Measurements from ENCODE around the gene PFKM.

Gene PFKM

GRCh38 chr12:48156652-48157017 lies 37.5 kb downstream of the PFKM start:
- DNase-seq (ENCODE audit: low read depth, low spot score): no peak

DNA sequence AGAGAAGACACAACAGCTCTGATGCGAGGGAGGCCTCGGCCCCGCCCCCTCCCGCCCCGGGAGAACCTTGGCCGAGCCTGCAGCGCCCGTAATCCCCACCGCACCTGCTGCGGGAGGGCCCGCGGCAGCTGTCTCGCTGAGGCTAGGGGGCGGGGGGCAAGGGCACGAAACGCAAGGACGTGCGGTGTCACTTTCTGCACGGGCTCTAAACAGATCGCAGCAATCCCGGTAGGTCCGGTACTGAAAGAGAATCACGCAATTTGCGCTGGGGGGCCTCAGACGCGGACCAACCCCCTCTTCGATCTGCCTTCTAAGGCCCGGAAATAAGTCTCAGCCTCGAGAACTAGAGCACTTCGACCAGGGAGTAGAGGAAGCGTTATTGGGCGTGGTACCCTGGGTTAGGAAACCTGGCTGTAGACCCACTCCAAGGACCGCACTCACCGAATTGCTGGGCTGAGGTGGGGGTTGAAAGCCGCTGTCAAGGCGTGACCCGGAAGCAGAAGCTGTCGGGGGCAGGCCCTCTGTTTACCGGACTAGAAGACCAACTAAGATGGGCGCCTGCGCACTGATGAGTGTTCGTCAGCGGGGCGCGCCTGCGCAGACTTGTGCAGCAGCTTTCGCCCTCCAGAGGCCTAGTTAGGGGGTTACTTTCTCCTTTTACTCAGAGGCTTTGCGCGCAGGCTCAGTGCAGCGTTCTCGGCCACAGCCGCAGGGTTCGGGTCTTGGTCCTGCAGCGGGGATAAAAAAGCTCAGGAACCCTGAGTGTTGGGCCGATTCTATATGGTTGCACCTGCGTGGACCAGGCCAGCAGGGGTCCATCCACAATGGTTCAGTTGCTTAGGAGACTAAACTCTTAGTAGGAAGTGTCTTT lies 38.1 kb downstream of the PFKM start, which contains the start of gene ASB8:
Gene ASB8 (minus strand): TSS at position 498 of the 871 bp plus-strand sequence. CDS start 4,019 bp downstream, outside the sequence.
- peak; percentile 96 for DNase-seq (ENCODE audit: low read depth, low spot score)

- DNase-seq (ENCODE audit: low read depth, low spot score): no peak
Measured at GRCh38 chr12:48157889-48158370, 38.8 kb downstream of the PFKM start.

- no peak for DNase-seq (ENCODE audit: low read depth, low spot score)
Measured at GRCh38 chr12:48160046-48160445, 40.9 kb downstream of the PFKM start.

DNA sequence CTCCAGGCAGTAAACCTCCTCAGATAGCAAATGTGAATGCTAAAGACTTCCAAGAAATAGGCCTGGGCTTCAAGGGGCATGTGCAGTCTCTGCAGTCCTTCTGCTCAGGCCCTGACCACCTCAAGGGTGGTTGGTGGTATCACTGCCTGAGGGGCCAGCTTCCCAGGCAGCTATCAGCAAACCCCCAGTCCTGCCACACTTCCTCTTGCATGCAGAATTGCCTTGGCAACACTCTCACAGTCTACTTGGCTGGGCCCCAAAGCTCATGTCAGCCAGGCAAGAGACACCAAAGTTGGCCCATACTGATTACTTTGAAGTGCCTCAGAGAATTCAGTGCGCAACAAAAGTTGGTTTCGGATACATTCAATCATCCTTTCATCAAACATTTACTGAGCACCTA lies 41.6 kb downstream of the PFKM start:
- DNase-seq (ENCODE audit: low read depth, low spot score): no peak

DNA sequence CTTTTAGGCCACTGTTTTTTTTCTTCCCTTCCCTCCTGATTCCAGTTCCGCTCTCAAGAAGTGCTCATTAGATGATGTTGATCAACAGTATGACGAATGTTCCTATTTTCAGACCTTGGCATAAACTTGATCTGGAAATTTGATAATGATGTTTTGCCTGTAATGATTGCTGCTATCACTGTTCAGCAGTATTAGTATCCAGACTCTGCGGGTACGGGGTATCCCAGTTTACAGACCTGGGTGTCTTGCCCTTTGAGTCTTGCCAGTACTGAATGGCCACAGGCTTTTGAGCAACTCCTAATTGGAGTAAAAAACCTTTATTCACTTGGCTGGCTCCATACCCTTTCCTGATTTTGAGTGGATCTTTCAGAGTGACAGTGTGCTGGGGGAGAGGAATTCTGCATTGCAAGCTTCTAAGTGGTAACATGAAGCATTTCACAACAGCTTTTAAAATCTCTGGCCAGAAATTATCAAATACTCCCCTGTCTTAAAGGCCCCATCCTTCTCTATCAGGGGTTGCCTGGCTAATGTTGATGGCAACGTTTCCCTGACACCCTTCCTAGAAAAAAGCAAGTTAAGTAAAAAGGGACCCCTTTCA lies 44.1 kb downstream of the PFKM start:
- DNase-seq (ENCODE audit: low read depth, low spot score): no peak

- DNase-seq (ENCODE audit: low read depth, low spot score): no peak
Measured at GRCh38 chr12:48164451-48164850, 45.3 kb downstream of the PFKM start.

DNA sequence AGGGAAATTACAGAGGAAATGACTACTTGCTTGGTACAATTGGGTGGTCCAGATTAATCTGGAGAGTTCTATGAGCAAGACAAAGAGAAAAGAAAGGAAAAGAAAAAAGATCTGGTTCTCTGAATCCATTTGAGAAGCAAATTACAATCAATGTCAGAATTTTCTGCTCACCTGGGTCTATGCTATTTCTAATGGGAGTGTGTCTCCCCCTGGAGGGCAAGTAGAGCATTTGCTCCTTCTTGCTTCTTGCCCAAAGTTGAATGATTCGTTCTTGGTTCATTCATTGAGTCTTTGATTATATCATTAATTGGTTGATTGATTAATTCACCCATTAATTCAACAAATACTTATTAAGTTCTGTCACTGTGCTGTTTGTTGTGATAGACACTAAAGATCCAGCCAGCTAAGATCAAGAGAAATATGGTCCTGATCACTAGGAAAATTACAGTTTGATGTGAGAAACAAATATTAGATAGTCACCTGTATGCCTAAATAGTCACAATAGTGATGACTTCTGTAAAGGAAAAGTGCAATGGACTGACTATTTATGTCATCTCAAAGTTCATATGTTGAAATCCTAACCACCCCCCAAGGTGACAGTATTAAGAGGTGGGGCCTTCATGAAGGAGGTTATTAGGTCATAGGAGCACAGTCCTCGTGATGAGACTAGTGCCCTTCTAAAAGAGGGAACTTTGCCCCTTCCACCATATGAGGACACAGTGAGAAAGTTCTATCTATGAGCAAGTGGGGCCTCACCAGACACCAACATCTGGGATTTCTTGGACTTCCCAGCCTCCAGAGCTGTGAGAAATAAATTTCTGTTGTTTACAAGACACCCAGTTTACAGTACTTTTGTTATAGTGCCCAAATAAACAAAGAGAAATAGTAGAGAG lies 46.2 kb downstream of the PFKM start:
- DNase-seq (ENCODE audit: low read depth, low spot score): peak; percentile 29

GRCh38 chr12:48169011-48169410 lies 49.8 kb downstream of the PFKM start:
- DNase-seq (ENCODE audit: low read depth, low spot score): no peak

GRCh38 chr12:48175613-48176416 lies 56.7 kb downstream of the PFKM start:
- no peak for DNase-seq (ENCODE audit: low read depth, low spot score)

DNA sequence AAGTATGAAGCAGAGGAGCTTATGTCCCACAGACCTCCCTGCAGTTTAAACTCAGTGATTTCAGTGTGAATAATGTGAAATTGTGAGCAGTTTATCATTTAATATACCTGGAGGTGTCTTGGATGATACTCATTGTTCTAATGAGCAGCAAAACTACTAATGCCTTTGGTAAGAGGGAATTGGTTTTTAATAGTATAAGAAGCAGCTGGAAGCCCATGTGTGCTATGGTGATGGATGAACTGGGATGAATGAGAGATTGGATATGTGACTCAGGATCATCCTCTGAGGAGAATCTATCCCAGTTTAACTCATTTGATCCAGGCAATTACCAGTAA lies 57.2 kb downstream of the PFKM start:
- no peak for DNase-seq (ENCODE audit: low read depth, low spot score)

DNA sequence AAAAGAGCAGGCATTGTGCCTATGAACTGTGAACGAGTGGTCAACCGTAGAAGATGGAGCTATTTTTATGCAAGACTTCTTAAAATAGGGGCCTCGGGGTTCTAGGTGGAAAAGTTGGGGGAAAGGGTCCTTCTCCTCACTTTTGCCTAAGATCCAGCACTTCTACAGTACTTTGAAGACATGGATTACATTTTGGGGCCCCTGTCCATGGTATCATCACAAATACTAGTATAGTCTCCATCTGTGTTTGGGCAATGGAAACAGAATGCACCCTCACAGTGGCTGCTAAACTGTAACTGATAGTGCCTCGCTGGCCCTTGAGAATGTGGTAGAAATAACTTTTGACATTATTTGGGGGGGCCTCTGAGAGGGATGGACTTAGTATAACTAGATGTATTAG lies 58.8 kb downstream of the PFKM start:
- no peak for DNase-seq (ENCODE audit: low read depth, low spot score)

- DNase-seq (ENCODE audit: low read depth, low spot score): no peak
Measured at GRCh38 chr12:48179466-48179865, 60.3 kb downstream of the PFKM start.

DNA sequence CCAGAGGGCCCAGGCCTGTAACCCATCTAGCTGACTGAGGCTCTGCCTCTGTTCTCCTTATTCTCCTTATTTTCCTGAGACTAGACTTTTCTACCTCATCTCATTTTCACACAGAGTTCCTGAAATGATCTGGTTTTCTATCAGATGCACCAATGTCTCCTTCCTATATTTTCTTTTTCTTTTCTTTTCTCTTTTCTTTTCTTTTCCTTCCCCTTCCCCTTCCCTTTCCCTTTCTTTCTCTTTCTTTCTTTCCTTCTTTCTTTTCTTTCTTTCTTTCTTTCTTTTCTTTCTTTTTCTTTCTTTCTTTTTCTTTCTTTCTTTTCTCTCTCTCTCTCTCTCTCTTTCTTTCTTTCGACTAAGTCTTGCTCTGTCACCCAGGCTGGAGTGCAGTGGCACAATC lies 61.3 kb downstream of the PFKM start:
- DNase-seq (ENCODE audit: low read depth, low spot score): no peak

GRCh38 chr12:48180857-48181495 lies 61.8 kb downstream of the PFKM start:
- no peak for DNase-seq (ENCODE audit: low read depth, low spot score)

- no peak for DNase-seq (ENCODE audit: low read depth, low spot score)
Measured at GRCh38 chr12:48182631-48183030, 63.5 kb downstream of the PFKM start.

DNA sequence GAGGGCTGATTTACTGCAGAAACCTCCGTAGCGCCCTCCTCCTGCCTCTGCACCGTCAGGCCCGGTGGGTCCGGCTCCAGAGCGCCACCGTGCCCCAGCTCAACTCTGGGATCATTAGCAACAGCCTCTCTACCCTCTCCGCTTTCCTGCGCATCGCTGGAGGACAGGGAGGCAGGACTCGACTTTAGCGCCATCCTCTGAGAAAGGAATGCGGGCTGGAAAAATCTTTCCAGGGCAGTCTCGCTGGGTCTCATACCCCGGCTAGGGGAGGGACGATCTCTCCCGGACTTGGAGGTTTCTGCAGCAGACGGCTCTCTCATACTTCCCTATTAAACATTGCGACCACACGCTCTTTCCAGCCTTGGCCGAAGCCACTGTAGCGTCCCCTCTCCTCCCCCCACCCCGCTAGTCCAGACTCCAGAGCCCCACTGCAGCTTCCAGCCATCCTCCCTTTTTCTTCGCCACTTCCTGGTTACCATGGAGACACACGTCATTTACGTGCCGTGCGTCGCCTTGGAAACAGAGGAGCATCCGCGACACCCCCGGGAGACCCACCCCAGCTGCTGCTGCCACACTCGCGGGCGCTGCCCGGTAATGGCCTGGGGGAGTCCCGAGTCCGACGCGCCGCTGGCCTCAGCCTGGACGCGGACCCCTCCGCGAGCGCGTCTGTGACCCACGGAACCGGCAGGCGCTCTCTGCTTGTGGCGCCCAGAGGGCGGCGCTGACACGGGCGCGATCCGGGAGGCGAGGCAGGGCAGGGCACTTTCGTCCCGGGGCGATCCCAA lies 64.1 kb downstream of the PFKM start, which contains the start of gene CCDC184:
Gene CCDC184 (plus strand): TSS at position 554 of the 785 bp plus-strand sequence. CDS start 479 bp downstream, outside the sequence.
- no peak for DNase-seq (ENCODE audit: low read depth, low spot score)

GRCh38 chr12:48183876-48184548 lies 64.8 kb downstream of the PFKM start:
- DNase-seq (ENCODE audit: low read depth, low spot score): no peak

DNA sequence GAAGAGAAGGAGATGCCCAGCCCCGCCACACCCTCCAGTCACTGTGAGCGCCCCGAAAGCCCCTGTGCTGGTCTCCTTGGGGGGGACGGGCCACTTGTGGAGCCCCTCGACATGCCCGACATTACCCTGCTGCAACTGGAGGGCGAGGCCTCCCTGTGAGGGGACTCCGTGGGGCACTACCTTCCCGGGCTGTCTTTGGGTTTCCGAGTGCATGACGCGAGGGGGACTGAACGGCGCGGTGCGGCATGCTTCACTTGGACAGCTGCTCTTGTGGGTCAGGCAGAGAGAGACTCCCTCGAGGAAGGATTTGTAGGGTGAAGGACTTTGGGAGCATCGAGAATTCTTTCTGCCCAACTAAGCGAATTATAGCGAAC lies 65.4 kb downstream of the PFKM start:
- DNase-seq (ENCODE audit: low read depth, low spot score): no peak

Data from smooth muscle cell of the brain vasculature (primary cell).